22Rv1 (cell line): ENCODE measurements around the gene FOXN1.

ENCODE experiments used
- H3K27ac ChIP-seq: fragments of 450-650 bp; 2 replicates; pipeline ENCODE4 v1.5.1; 2017
- CTCF ChIP-seq: fragments of 450-650 bp; IDR thresholded peaks from 2 replicates; pipeline ENCODE4 v1.5.1; 2017; ENCODE audit warnings: mild to moderate bottlenecking
- ZFX ChIP-seq: fragments of 450-650 bp; IDR thresholded peaks from 2 replicates; pipeline ENCODE4 v1.6.1; 2017; ENCODE audit warnings: antibody characterized with exemption, borderline replicate concordance

Gene FOXN1

GRCh38 chr17:28552176-28552999 is 46.2 kb downstream of the FOXN1 start, which contains the start of gene UNC119:
UNC119 (minus strand) TSS chr17:28552624; CDS start chr17:28552557, 67 bp downstream.
- no peak for TF ChIP-seq CTCF
- TF ChIP-seq ZFX, result no peak
- peak within 1 kb of the TSS; percentile 22 for H3K27ac ChIP-seq

- peak overlapping the region; percentile 22; the same call in 1 of the 2 replicates for H3K27ac ChIP-seq
- no peak for TF ChIP-seq CTCF
- TF ChIP-seq ZFX, result no peak
These were observed 46.9 kb downstream of the FOXN1 start for GRCh38 chr17:28553000-28553505.

- H3K27ac ChIP-seq, result no peak overlapping the region
- no peak for TF ChIP-seq ZFX
- TF ChIP-seq CTCF, result peak; percentile 37
These were observed 48.4 kb downstream of the FOXN1 start for GRCh38 chr17:28554565-28554964.

GRCh38 chr17:28555022-28555421 is 48.9 kb downstream of the FOXN1 start:
- TF ChIP-seq ZFX, result no peak
- no peak for TF ChIP-seq CTCF
- H3K27ac ChIP-seq, result no peak overlapping the region

GRCh38 chr17:28563475-28563874 is 57.3 kb downstream of the FOXN1 start:
- H3K27ac ChIP-seq, result no peak overlapping the region
- TF ChIP-seq CTCF, result no peak
- no peak for TF ChIP-seq ZFX

GRCh38 chr17:28567604-28568003 is 61.5 kb downstream of the FOXN1 start:
- no peak for TF ChIP-seq CTCF
- TF ChIP-seq ZFX, result no peak
- no peak overlapping the region for H3K27ac ChIP-seq

GRCh38 chr17:28569446-28569845 is 63.3 kb downstream of the FOXN1 start:
- no peak for TF ChIP-seq CTCF
- TF ChIP-seq ZFX, result no peak
- peak overlapping the region; percentile 87; the same call in 1 of the 2 replicates for H3K27ac ChIP-seq
